WTC11 (cell line): Measurements from ENCODE around the gene TELO2. TPM values are rescaled to one million over a fixed set of nuclear protein-coding genes. Genes with fewer than 3 reads are reported as not detected.
A peak's percentile ranks its signal among the peaks of the same experiment; 100 is the strongest.

Source experiments
- ATAC-seq: fragments of 200-7000 bp; cut with Tn5 transposase; 2 replicates; pipeline ENCODE4 v1.10.0; 2021; ENCODE audit warnings: mild to moderate bottlenecking, moderate library complexity
- CTCF ChIA-PET: fragments of 300-600 bp; sonication (Branson Sonifier 250); formaldehyde crosslinking; loops from one replicate; lab custom pipeline; 2021; ENCODE audit warnings: antibody characterized with exemption; lab: Charles Lee
- POLR2A ChIA-PET: fragments of 350-600 bp; sonication (Branson Sonifier 250); formaldehyde crosslinking; loops from one replicate; lab custom pipeline; 2021; ENCODE audit warnings: antibody characterized with exemption; lab: Charles Lee
- DNase-seq: peaks from one replicate; pipeline ENCODE4 v3.0.0; 2021; ENCODE audit warnings: low spot score
- H3K27ac Mint-ChIP-seq: 2 replicates; pipeline ENCODE4 v1.8.0; 2021; ENCODE audit warnings: mixed read lengths
- H3K27me3 Mint-ChIP-seq: 2 replicates; pipeline ENCODE4 v1.8.0; 2021; ENCODE audit warnings: low read depth, mild to moderate bottlenecking, moderate library complexity, mixed read lengths
- H3K36me3 Mint-ChIP-seq: 2 replicates; pipeline ENCODE4 v1.8.0; 2021; ENCODE audit warnings: mixed read lengths
- H3K4me1 Mint-ChIP-seq: 2 replicates; pipeline ENCODE4 v1.8.0; 2022; ENCODE audit warnings: mixed read lengths
- H3K4me3 Mint-ChIP-seq: 2 replicates; pipeline ENCODE4 v1.8.0; 2021; ENCODE audit warnings: mild to moderate bottlenecking, moderate library complexity, mixed read lengths
- H3K9me3 Mint-ChIP-seq: 2 replicates; pipeline ENCODE4 v1.8.0; 2021; ENCODE audit warnings: mixed read lengths
- ATF1 ChIP-seq: sonication (generic); formaldehyde crosslinking; IDR thresholded peaks from 2 replicates; pipeline ENCODE4 v1.8.1; 2023; ENCODE audit warnings: mild to moderate bottlenecking, moderate library complexity, missing genetic modification reagents
- ATF3 ChIP-seq: sonication (generic); formaldehyde crosslinking; conservative IDR thresholded peaks from 2 replicates; pipeline ENCODE4 v1.8.1; 2022; ENCODE audit warnings: mild to moderate bottlenecking, missing genetic modification reagents
- CREM ChIP-seq: sonication (generic); formaldehyde crosslinking; IDR thresholded peaks from 2 replicates; pipeline ENCODE4 v1.8.1; 2022; ENCODE audit warnings: mild to moderate bottlenecking, missing genetic modification reagents, moderate library complexity
- E2F4 ChIP-seq: sonication (generic); formaldehyde crosslinking; IDR thresholded peaks from 2 replicates; pipeline ENCODE4 v1.8.1; 2022; ENCODE audit warnings: low read depth, mild to moderate bottlenecking, moderate library complexity, missing genetic modification reagents, borderline replicate concordance
- E2F5 ChIP-seq: sonication (generic); formaldehyde crosslinking; IDR thresholded peaks from 2 replicates; pipeline ENCODE4 v1.8.1; 2022; ENCODE audit warnings: mild to moderate bottlenecking, moderate library complexity, missing genetic modification reagents
- ERG ChIP-seq: fragments of 250-450 bp; sonication (Bioruptor Pico); IDR thresholded peaks from 2 replicates; pipeline ENCODE4 v1.8.0; 2021; ENCODE audit warnings: mild to moderate bottlenecking
- ETV6 ChIP-seq: sonication (generic); formaldehyde crosslinking; IDR thresholded peaks from 2 replicates; pipeline ENCODE4 v1.8.1; 2022; ENCODE audit warnings: mild to moderate bottlenecking, missing genetic modification reagents
- FOXJ3 ChIP-seq: sonication (generic); formaldehyde crosslinking; IDR thresholded peaks from 2 replicates; pipeline ENCODE4 v1.9.0; 2021; ENCODE audit warnings: missing genetic modification reagents, mild to moderate bottlenecking, borderline replicate concordance
- JAZF1 ChIP-seq: fragments of 250-450 bp; sonication (Bioruptor Pico); IDR thresholded peaks from 2 replicates; pipeline ENCODE4 v1.9.0; 2021; ENCODE audit warnings: moderate library complexity, mild to moderate bottlenecking, inconsistent platforms
- NFE2L1 ChIP-seq: sonication (generic); formaldehyde crosslinking; IDR thresholded peaks from 2 replicates; pipeline ENCODE4 v1.8.1; 2023; ENCODE audit warnings: missing genetic modification reagents
- NFYB ChIP-seq: sonication (generic); formaldehyde crosslinking; conservative IDR thresholded peaks from 2 replicates; pipeline ENCODE4 v1.8.0; 2022; ENCODE audit warnings: low read depth, missing genetic modification reagents
- PREB ChIP-seq: sonication (generic); formaldehyde crosslinking; IDR thresholded peaks from 2 replicates; pipeline ENCODE4 v1.8.1; 2022; ENCODE audit warnings: mild to moderate bottlenecking, missing genetic modification reagents, moderate library complexity, borderline replicate concordance
- RORB ChIP-seq: fragments of 250-450 bp; sonication (Bioruptor Pico); IDR thresholded peaks from 2 replicates; pipeline ENCODE4 v1.9.0; 2021; ENCODE audit warnings: mild to moderate bottlenecking
- SMAD3 ChIP-seq: sonication (generic); formaldehyde crosslinking; IDR thresholded peaks from 2 replicates; pipeline ENCODE4 v1.8.0; 2022; ENCODE audit warnings: missing genetic modification reagents, mild to moderate bottlenecking, borderline replicate concordance
- TEAD1 ChIP-seq: sonication (generic); formaldehyde crosslinking; IDR thresholded peaks from 2 replicates; pipeline ENCODE4 v1.8.0; 2022; ENCODE audit warnings: mild to moderate bottlenecking, missing genetic modification reagents
- TEAD4 ChIP-seq: sonication (generic); formaldehyde crosslinking; IDR thresholded peaks from 2 replicates; pipeline ENCODE4 v1.8.0; 2022; ENCODE audit warnings: mild to moderate bottlenecking, missing genetic modification reagents
- USF1 ChIP-seq: sonication (generic); formaldehyde crosslinking; IDR thresholded peaks from 2 replicates; pipeline ENCODE4 v1.8.0; 2022; ENCODE audit warnings: mild to moderate bottlenecking, missing genetic modification reagents
- ZNF138 ChIP-seq: sonication (generic); formaldehyde crosslinking; conservative IDR thresholded peaks from 2 replicates; pipeline ENCODE4 v1.8.1; 2022; ENCODE audit warnings: mild to moderate bottlenecking, moderate library complexity, missing genetic modification reagents
- ZNF219 ChIP-seq: sonication (generic); formaldehyde crosslinking; IDR thresholded peaks from 2 replicates; pipeline ENCODE4 v1.8.0; 2023; ENCODE audit warnings: missing genetic modification reagents, mild to moderate bottlenecking, borderline replicate concordance
- ZNF232 ChIP-seq: sonication (generic); formaldehyde crosslinking; IDR thresholded peaks from 2 replicates; pipeline ENCODE4 v1.8.0; 2022; ENCODE audit warnings: mild to moderate bottlenecking, missing genetic modification reagents
- ZNF263 ChIP-seq: sonication (generic); formaldehyde crosslinking; IDR thresholded peaks from 2 replicates; pipeline ENCODE4 v1.8.1; 2022; ENCODE audit warnings: low read depth, mild to moderate bottlenecking, moderate library complexity, missing genetic modification reagents
- ZNF281 ChIP-seq: sonication (generic); formaldehyde crosslinking; IDR thresholded peaks from 2 replicates; pipeline ENCODE4 v1.8.0; 2023; ENCODE audit warnings: mild to moderate bottlenecking, missing genetic modification reagents
- ZNF671 ChIP-seq: fragments of 250-450 bp; sonication (Bioruptor Pico); IDR thresholded peaks from 2 replicates; pipeline ENCODE4 v1.8.0; 2021; ENCODE audit warnings: mild to moderate bottlenecking
- ZSCAN18 ChIP-seq: fragments of 250-450 bp; sonication (Bioruptor Pico); IDR thresholded peaks from 2 replicates; pipeline ENCODE4 v2.1.2; 2022; ENCODE audit warnings: mild to moderate bottlenecking, moderate library complexity
- total RNA-seq: library from RNA; stranded (reverse); gene quantifications from 3 replicates; pipeline ENCODE4 v1.2.3, GENCODE V29; 2021

Gene TELO2
- total RNA-seq, 1 experiment from 2014 or later, result 86.7 TPM

GRCh38 chr16:1474082-1474795, 18.9 kb upstream of the TELO2 start:
- ChIA-PET CTCF (no interaction called here), POLR2A (no interaction called here)
- TF ChIP-seq CREM, result no peak
- no peak for TF ChIP-seq ERG (CRISPR knock-in tag)
- TF ChIP-seq USF1, result no peak
- TF ChIP-seq NFYB, result no peak
- no peak for TF ChIP-seq SMAD3 (CRISPR knock-in tag)
- TF ChIP-seq, all 79 proteins: peak for 0
- H3K36me3 Mint-ChIP-seq, result no peaks in the 10 kb centered on the region
- ATAC-seq (peak; percentile 20), DNase-seq (no peak)
- peak overlapping the region; percentile 87 for H3K27ac Mint-ChIP-seq
- peaks cover 5% of the 10 kb centered on the region for H3K27me3 Mint-ChIP-seq
- peaks cover 9% of the 10 kb centered on the region for H3K4me1 Mint-ChIP-seq
- H3K9me3 Mint-ChIP-seq, result peaks cover 14% of the 10 kb centered on the region
- H3K4me3 Mint-ChIP-seq, result peak overlapping the region; percentile 79

- Mint-ChIP-seq H3K9me3 (peaks cover 14% of the 10 kb centered on the region), H3K27me3 (peaks cover 5% of the 10 kb centered on the region), H3K36me3 (no peaks in the 10 kb centered on the region), H3K4me3 (peak within 1 kb of the TSS; percentile 79), H3K4me1 (peaks cover 9% of the 10 kb centered on the region), H3K27ac (peak within 1 kb of the TSS; percentile 87)
- CTCF ChIA-PET, result no interaction called here
- DNase-seq, result peak; percentile 83
- peak; percentile 72 for ATAC-seq
- POLR2A ChIA-PET, result no interaction called here
- peak; percentile 91 for TF ChIP-seq E2F5 (CRISPR knock-in tag)
- TF ChIP-seq NFE2L1 (CRISPR knock-in tag), result peak; percentile 74; the same call in 1 of the 2 replicates
- peak; percentile 88 for TF ChIP-seq ATF3 (CRISPR knock-in tag)
- TF ChIP-seq ZSCAN18, result no peak
- TF ChIP-seq ZNF219, result peak; percentile 66; the same call in 1 of the 2 replicates
- peak; percentile 94 for TF ChIP-seq TEAD1 (CRISPR knock-in tag)
- peak; percentile 99 for TF ChIP-seq ETV6 (CRISPR knock-in tag)
- peak; percentile 80; the same call in 1 of the 2 replicates for TF ChIP-seq PREB (CRISPR knock-in tag)
- TF ChIP-seq FOXJ3 (CRISPR knock-in tag), result no peak
- TF ChIP-seq RORB (CRISPR knock-in tag), result no peak
- TF ChIP-seq ZNF263 (CRISPR knock-in tag), result peak; percentile 18; the same call in 1 of the 2 replicates
- TF ChIP-seq ZNF138 (CRISPR knock-in tag), result no peak
- peak; percentile 84 for TF ChIP-seq TEAD4 (CRISPR knock-in tag)
- TF ChIP-seq E2F4 (CRISPR knock-in tag), result peak; percentile 93
- TF ChIP-seq ZNF281, result peak; percentile 84; the same call in 1 of the 2 replicates
- TF ChIP-seq JAZF1 (CRISPR knock-in tag), result no peak
- no peak for TF ChIP-seq ZNF671
- peak; percentile 87 for TF ChIP-seq CREM
- peak; percentile 90; the same call in 1 of the 2 replicates for TF ChIP-seq ATF1 (CRISPR knock-in tag)
- peak; percentile 74; the same call in 1 of the 2 replicates for TF ChIP-seq ZNF232 (CRISPR knock-in tag)
Observed at GRCh38 chr16:1474796-1475551, 18.2 kb upstream of the TELO2 start, which contains the start of gene CLCN7. TSS of gene CLCN7 (minus strand) at chr16:1475028. CDS start at chr16:1474974, 54 bp downstream.
